HepG2 (cell line): ENCODE data around the gene NSF. TPM values are rescaled to one million over a fixed set of nuclear protein-coding genes. Genes with fewer than 3 reads are reported as not detected.

Experiments
- ADNP ChIP-seq: sonication (generic); formaldehyde crosslinking; IDR thresholded peaks from 2 replicates; pipeline ENCODE4 v1.4.0; 2020; ENCODE audit warnings: missing genetic modification reagents
- NCOA2 ChIP-seq: sonication (generic); formaldehyde crosslinking; IDR thresholded peaks from 2 replicates; pipeline ENCODE4 v1.8.0; 2022; ENCODE audit warnings: inconsistent platforms
- NPAS2 ChIP-seq: sonication (generic); formaldehyde crosslinking; IDR thresholded peaks from 2 replicates; pipeline ENCODE4 v1.8.0; 2022; ENCODE audit warnings: mild to moderate bottlenecking, missing genetic modification reagents, borderline replicate concordance
- NR3C1 ChIP-seq: sonication (generic); formaldehyde crosslinking; IDR thresholded peaks from 2 replicates; pipeline ENCODE4 v1.4.0; 2020; ENCODE audit warnings: missing genetic modification reagents
- PITX1 ChIP-seq: sonication (generic); formaldehyde crosslinking; IDR thresholded peaks from 2 replicates; pipeline ENCODE4 v1.5.1; 2020; ENCODE audit warnings: mild to moderate bottlenecking, missing genetic modification reagents
- RFXAP ChIP-seq: sonication (generic); formaldehyde crosslinking; IDR thresholded peaks from 2 replicates; pipeline ENCODE4 v1.4.0; 2020; ENCODE audit warnings: missing genetic modification reagents, borderline replicate concordance
- SALL1 ChIP-seq: sonication (generic); formaldehyde crosslinking; IDR thresholded peaks from 2 replicates; pipeline ENCODE4 v1.8.0; 2022; ENCODE audit warnings: mild to moderate bottlenecking, missing genetic modification reagents
- SALL2 ChIP-seq: sonication (generic); formaldehyde crosslinking; IDR thresholded peaks from 2 replicates; pipeline ENCODE4 v1.8.1; 2023; ENCODE audit warnings: mild to moderate bottlenecking, missing genetic modification reagents, inconsistent platforms
- ZFX ChIP-seq: sonication (generic); formaldehyde crosslinking; IDR thresholded peaks from 2 replicates; pipeline ENCODE4 v1.4.0; 2020; ENCODE audit warnings: mild to moderate bottlenecking, low read depth, missing genetic modification reagents, moderate library complexity
- ZMAT3 ChIP-seq: sonication (generic); formaldehyde crosslinking; conservative IDR thresholded peaks from 2 replicates; pipeline ENCODE4 v1.7.0; 2021; ENCODE audit warnings: missing genetic modification reagents
- ZNF335 ChIP-seq: sonication (generic); formaldehyde crosslinking; IDR thresholded peaks from 2 replicates; pipeline ENCODE4 v1.4.0; 2020; ENCODE audit warnings: missing genetic modification reagents
- ZNF33A ChIP-seq: sonication (generic); formaldehyde crosslinking; IDR thresholded peaks from 2 replicates; pipeline ENCODE4 v1.5.1; 2020; ENCODE audit warnings: missing genetic modification reagents, mild to moderate bottlenecking, moderate library complexity, borderline replicate concordance
- ZNF510 ChIP-seq: sonication (generic); formaldehyde crosslinking; IDR thresholded peaks from 2 replicates; pipeline ENCODE4 v1.4.0; 2020; ENCODE audit warnings: low read depth, mild to moderate bottlenecking, missing genetic modification reagents
- ZNF547 ChIP-seq: sonication (generic); formaldehyde crosslinking; IDR thresholded peaks from 2 replicates; pipeline ENCODE4 v1.5.1; 2020; ENCODE audit warnings: mild to moderate bottlenecking, missing genetic modification reagents
- ZNF768 ChIP-seq: sonication (generic); formaldehyde crosslinking; IDR thresholded peaks from 2 replicates; pipeline ENCODE4 v1.4.0; 2020; ENCODE audit warnings: missing genetic modification reagents
- ZSCAN31 ChIP-seq: sonication (generic); formaldehyde crosslinking; IDR thresholded peaks from 2 replicates; pipeline ENCODE4 v1.5.0; 2020; ENCODE audit warnings: low read depth, mild to moderate bottlenecking, missing genetic modification reagents
- polyA plus RNA-seq, 8 experiments: library from polyadenylated mRNA; depleted of rRNA in 3 of 8; stranded (reverse) in 7 of 8; unstranded in 1 of 8; fragments of >200 nt; fragmentation: Illumina TruSeq in 4 of 8; extraction: Trizol in 4 of 8; gene quantifications; 2 replicates each; pipeline versions ENCODE4 v1.2.1 to v1.2.3, GENCODE V29; 2011 to 2016; ENCODE audit warnings: low read depth in 4 of 8, missing spikeins in 1 of 8, mixed read lengths in 1 of 8; ENCODE audit not compliant: insufficient read depth in 1 of 8
- total RNA-seq, 5 experiments: library from RNA; depleted of rRNA; stranded (reverse); fragments of >200 nt; fragmentation: Illumina TruSeq; extraction: Trizol; gene quantifications; 2 replicates each; pipeline ENCODE4 v1.2.3, GENCODE V29; 2016; ENCODE audit warnings: low read depth in 1 of 5
- TF ChIP-seq, protein P1 (sequence below): sonication (generic); formaldehyde crosslinking; IDR thresholded peaks from 2 replicates; pipeline ENCODE4 v1.5.1; 2020; ENCODE audit warnings: mild to moderate bottlenecking, missing genetic modification reagents, moderate library complexity
- TF ChIP-seq, protein P2 (sequence below), 2 experiments: IDR thresholded peaks; 2 replicates each; pipeline ENCODE4 v1.6.1; 2011 to 2012; ENCODE audit warnings: low read length in 2 of 2, borderline replicate concordance in 1 of 2, low read depth in 1 of 2, mild to moderate bottlenecking in 1 of 2, moderate library complexity in 1 of 2
- TF ChIP-seq, protein P3 (sequence below): sonication (generic); formaldehyde crosslinking; IDR thresholded peaks from 2 replicates; pipeline ENCODE4 v1.4.0; 2020; ENCODE audit warnings: mild to moderate bottlenecking, missing genetic modification reagents
- TF ChIP-seq, protein P4 (sequence below): sonication (generic); formaldehyde crosslinking; IDR thresholded peaks from 2 replicates; pipeline ENCODE4 v1.8.1; 2023; ENCODE audit warnings: mild to moderate bottlenecking, missing genetic modification reagents, borderline replicate concordance

Gene NSF
- total and polyA plus RNA-seq, 2 of the 13 experiments (the other 11 are each of a cell fraction or from before 2014, with no cell fraction given): 21.9 to 37.8 TPM

DNA sequence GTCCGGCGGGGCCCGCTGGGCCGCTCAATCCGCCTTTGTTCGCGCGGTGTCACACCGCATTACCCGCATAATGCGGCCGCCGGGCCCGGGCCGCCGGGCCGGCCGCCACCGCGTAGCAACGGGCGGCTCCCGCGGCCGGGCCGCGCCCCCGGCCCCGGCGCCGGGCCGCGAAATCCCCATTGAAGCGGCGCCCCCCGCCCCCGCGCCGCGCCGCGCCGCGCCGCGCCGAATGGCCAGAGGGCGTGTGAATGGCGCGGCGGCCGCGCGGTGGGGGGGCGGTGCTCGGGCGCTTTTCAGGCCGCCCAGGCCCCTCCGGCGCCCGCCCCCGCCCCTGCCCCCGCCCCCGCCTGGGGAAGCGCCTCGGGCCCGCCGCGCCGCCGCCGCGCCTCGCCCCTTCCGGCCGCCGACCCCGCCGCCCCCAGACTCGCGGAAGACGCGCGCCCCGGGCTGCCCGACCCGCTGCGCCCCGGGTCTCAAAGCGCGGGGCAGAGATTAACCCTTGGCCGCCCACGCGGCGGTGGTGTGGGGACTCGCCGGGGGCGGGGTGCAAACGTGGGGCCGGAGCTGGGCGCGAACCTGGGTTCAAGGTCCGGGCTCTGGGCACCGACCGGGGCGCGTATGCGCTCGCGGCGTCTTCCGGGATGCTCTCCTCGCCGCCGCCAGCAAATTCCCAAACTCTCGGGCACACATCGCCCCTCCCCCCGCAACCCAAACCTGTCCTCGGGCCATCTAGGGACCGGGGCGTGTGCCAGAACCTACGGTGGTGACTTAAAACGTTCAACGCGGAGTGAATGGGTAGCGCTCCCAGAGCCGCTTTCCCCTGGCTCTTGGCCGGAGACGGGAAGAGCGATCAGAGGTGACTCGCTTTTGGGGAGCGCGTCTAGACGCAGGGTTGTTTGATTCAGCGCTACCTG is 181.3 kb downstream of the NSF start (continued):
- TF ChIP-seq, protein P1, sequence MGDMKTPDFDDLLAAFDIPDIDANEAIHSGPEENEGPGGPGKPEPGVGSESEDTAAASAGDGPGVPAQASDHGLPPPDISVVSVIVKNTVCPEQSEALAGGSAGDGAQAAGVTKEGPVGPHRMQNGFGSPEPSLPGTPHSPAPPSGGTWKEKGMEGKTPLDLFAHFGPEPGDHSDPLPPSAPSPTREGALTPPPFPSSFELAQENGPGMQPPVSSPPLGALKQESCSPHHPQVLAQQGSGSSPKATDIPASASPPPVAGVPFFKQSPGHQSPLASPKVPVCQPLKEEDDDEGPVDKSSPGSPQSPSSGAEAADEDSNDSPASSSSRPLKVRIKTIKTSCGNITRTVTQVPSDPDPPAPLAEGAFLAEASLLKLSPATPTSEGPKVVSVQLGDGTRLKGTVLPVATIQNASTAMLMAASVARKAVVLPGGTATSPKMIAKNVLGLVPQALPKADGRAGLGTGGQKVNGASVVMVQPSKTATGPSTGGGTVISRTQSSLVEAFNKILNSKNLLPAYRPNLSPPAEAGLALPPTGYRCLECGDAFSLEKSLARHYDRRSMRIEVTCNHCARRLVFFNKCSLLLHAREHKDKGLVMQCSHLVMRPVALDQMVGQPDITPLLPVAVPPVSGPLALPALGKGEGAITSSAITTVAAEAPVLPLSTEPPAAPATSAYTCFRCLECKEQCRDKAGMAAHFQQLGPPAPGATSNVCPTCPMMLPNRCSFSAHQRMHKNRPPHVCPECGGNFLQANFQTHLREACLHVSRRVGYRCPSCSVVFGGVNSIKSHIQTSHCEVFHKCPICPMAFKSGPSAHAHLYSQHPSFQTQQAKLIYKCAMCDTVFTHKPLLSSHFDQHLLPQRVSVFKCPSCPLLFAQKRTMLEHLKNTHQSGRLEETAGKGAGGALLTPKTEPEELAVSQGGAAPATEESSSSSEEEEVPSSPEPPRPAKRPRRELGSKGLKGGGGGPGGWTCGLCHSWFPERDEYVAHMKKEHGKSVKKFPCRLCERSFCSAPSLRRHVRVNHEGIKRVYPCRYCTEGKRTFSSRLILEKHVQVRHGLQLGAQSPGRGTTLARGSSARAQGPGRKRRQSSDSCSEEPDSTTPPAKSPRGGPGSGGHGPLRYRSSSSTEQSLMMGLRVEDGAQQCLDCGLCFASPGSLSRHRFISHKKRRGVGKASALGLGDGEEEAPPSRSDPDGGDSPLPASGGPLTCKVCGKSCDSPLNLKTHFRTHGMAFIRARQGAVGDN (CRISPR knock-in tag): peak; percentile 87
- TF ChIP-seq ZNF335 (CRISPR knock-in tag): peak; percentile 52; the same call in 1 of the 2 replicates
- TF ChIP-seq, protein P2, sequence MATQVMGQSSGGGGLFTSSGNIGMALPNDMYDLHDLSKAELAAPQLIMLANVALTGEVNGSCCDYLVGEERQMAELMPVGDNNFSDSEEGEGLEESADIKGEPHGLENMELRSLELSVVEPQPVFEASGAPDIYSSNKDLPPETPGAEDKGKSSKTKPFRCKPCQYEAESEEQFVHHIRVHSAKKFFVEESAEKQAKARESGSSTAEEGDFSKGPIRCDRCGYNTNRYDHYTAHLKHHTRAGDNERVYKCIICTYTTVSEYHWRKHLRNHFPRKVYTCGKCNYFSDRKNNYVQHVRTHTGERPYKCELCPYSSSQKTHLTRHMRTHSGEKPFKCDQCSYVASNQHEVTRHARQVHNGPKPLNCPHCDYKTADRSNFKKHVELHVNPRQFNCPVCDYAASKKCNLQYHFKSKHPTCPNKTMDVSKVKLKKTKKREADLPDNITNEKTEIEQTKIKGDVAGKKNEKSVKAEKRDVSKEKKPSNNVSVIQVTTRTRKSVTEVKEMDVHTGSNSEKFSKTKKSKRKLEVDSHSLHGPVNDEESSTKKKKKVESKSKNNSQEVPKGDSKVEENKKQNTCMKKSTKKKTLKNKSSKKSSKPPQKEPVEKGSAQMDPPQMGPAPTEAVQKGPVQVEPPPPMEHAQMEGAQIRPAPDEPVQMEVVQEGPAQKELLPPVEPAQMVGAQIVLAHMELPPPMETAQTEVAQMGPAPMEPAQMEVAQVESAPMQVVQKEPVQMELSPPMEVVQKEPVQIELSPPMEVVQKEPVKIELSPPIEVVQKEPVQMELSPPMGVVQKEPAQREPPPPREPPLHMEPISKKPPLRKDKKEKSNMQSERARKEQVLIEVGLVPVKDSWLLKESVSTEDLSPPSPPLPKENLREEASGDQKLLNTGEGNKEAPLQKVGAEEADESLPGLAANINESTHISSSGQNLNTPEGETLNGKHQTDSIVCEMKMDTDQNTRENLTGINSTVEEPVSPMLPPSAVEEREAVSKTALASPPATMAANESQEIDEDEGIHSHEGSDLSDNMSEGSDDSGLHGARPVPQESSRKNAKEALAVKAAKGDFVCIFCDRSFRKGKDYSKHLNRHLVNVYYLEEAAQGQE (IDR thresholded peaks at IDR 0.05; ENCODE audit: borderline replicate concordance in 1 of 2, low read depth in 1 of 2, low read length in 2 of 2): peak in 1 of 2 experiments; percentile 8; a peak in 1 of 4 replicates
- TF ChIP-seq NR3C1: no peak
- TF ChIP-seq, protein P3, sequence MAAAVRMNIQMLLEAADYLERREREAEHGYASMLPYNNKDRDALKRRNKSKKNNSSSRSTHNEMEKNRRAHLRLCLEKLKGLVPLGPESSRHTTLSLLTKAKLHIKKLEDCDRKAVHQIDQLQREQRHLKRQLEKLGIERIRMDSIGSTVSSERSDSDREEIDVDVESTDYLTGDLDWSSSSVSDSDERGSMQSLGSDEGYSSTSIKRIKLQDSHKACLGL: peak; percentile 76
- TF ChIP-seq ADNP: peak; percentile 67; the same call in 1 of the 2 replicates
- TF ChIP-seq NPAS2 (CRISPR knock-in tag): no peak
- peak; percentile 77 for TF ChIP-seq SALL2 (CRISPR knock-in tag)
- TF ChIP-seq ZFX (CRISPR knock-in tag): peak; percentile 38; the same call in 1 of the 2 replicates
- TF ChIP-seq ZSCAN31 (CRISPR knock-in tag): peak; percentile 76; the same call in 1 of the 2 replicates
- TF ChIP-seq, protein P4, sequence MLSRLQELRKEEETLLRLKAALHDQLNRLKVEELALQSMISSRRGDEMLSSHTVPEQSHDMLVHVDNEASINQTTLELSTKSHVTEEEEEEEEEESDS (CRISPR knock-in tag): 0 out of 2 replicates have a peak, but pooled peaks have one; percentile 74
- TF ChIP-seq ZNF33A (CRISPR knock-in tag): 0 out of 2 replicates have a peak, but pooled peaks have one; percentile 42
- TF ChIP-seq SALL1 (CRISPR knock-in tag): peak; percentile 81
- peak; percentile 79; the same call in 1 of the 2 replicates for TF ChIP-seq ZNF547 (CRISPR knock-in tag)
- 0 out of 2 replicates have a peak, but pooled peaks have one; percentile 37 for TF ChIP-seq PITX1
- TF ChIP-seq ZNF510 (CRISPR knock-in tag): no peak
- TF ChIP-seq ZMAT3 (CRISPR knock-in tag): peak; percentile 61; the same call in 1 of the 2 replicates
- peak; percentile 63; the same call in 1 of the 2 replicates for TF ChIP-seq NCOA2 (CRISPR knock-in tag)
- TF ChIP-seq ZNF768 (CRISPR knock-in tag): peak; percentile 53; the same call in 1 of the 2 replicates
- TF ChIP-seq RFXAP (CRISPR knock-in tag): peak; percentile 33; the same call in 1 of the 2 replicates
